DOHH2 (cell line): ENCODE data around the gene PRR9.

Source experiments
- H3F3A ChIP-seq: fragments of 200-600 bp; sonication (generic), shearing (Covaris generic); 2 replicates; pipeline ENCODE4 v1.6.0; 2016; ENCODE audit warnings: antibody characterized with exemption, mild to moderate bottlenecking; ENCODE audit not compliant: control insufficient read depth, insufficient read depth
- H3K27ac ChIP-seq: fragments of 200-600 bp; sonication (generic); 2 replicates; pipeline ENCODE4 v1.5.1; 2014; ENCODE audit warnings: low read depth, mild to moderate bottlenecking, low read length, moderate library complexity
- H3K27me3 ChIP-seq: fragments of 200-600 bp; sonication (generic); 2 replicates; pipeline ENCODE4 v1.6.1; 2014; ENCODE audit warnings: mild to moderate bottlenecking, low read length, mixed read lengths; ENCODE audit not compliant: control insufficient read depth
- H3K36me3 ChIP-seq: fragments of 200-600 bp; sonication (generic); 2 replicates; pipeline ENCODE4 v1.6.1; 2014; ENCODE audit warnings: mild to moderate bottlenecking, low read length, moderate library complexity, mixed read lengths; ENCODE audit not compliant: control insufficient read depth
- H3K4me1 ChIP-seq: fragments of 200-600 bp; sonication (generic); 2 replicates; pipeline ENCODE4 v1.6.1; 2014; ENCODE audit warnings: mild to moderate bottlenecking, low read length, mixed read lengths; ENCODE audit not compliant: control insufficient read depth
- H3K4me2 ChIP-seq: fragments of 200-600 bp; sonication (generic); 2 replicates; pipeline ENCODE4 v1.6.0; 2014; ENCODE audit warnings: mild to moderate bottlenecking, low read length, moderate library complexity
- H3K4me3 ChIP-seq: fragments of 200-600 bp; sonication (generic); 2 replicates; pipeline ENCODE4 v1.5.1; 2014; ENCODE audit warnings: mild to moderate bottlenecking, low read length, mixed read lengths
- H3K79me2 ChIP-seq: fragments of 200-600 bp; sonication (generic); 2 replicates; pipeline ENCODE4 v1.6.1; 2014; ENCODE audit warnings: mild to moderate bottlenecking, low read length, mixed read lengths; ENCODE audit not compliant: control insufficient read depth
- H3K9me2 ChIP-seq: fragments of 200-600 bp; sonication (generic); replicated peaks from 2 replicates; pipeline ENCODE4 v1.6.1; 2014; ENCODE audit warnings: mild to moderate bottlenecking, low read length, mixed read lengths; ENCODE audit not compliant: control insufficient read depth
- H3K9me3 ChIP-seq: fragments of 200-600 bp; sonication (generic); 2 replicates; pipeline ENCODE4 v1.6.1; 2014; ENCODE audit warnings: antibody characterized with exemption, low read length, mixed read lengths; ENCODE audit not compliant: control insufficient read depth, insufficient read depth
- H4K20me1 ChIP-seq: fragments of 200-600 bp; sonication (generic); 2 replicates; pipeline ENCODE4 v1.6.0; 2014; ENCODE audit warnings: low read depth, mild to moderate bottlenecking, antibody characterized with exemption, low read length, moderate library complexity; ENCODE audit not compliant: control insufficient read depth, insufficient read depth
- CTCF ChIP-seq: fragments of 200-600 bp; sonication (generic); IDR thresholded peaks from one replicate; pipeline ENCODE4 v1.5.1; 2014; ENCODE audit warnings: antibody characterized with exemption, mild to moderate bottlenecking, low read depth, low read length; ENCODE audit not compliant: poor library complexity, severe bottlenecking
- EZH2phosphoT487 ChIP-seq: fragments of 200-600 bp; sonication (generic); IDR thresholded peaks from 2 replicates; pipeline ENCODE4 v1.6.1; 2017; ENCODE audit warnings: borderline replicate concordance, mild to moderate bottlenecking, antibody characterized with exemption, low read length, moderate library complexity, mixed read lengths

The PRR9 gene

GRCh38 chr1:153253693-153254092 lies 36.3 kb downstream of the PRR9 start:
- no peaks in the 10 kb centered on the region for H3F3A ChIP-seq
- no peak overlapping the region for H3K4me3 ChIP-seq
- no peak overlapping the region for H3K27ac ChIP-seq
- H3K9me2 ChIP-seq, result no peaks in the 10 kb centered on the region
- no peak for TF ChIP-seq CTCF
- no peak for TF ChIP-seq EZH2phosphoT487
- H3K27me3 ChIP-seq, result no peaks in the 10 kb centered on the region
- no peak overlapping the region for H3K4me2 ChIP-seq
- H3K9me3 ChIP-seq, result no peaks in the 10 kb centered on the region
- H4K20me1 ChIP-seq, result no peaks in the 10 kb centered on the region
- no peaks in the 10 kb centered on the region for H3K79me2 ChIP-seq
- no peaks in the 10 kb centered on the region for H3K4me1 ChIP-seq
- H3K36me3 ChIP-seq, result no peaks in the 10 kb centered on the region

GRCh38 chr1:153259387-153259786 lies 42.0 kb downstream of the PRR9 start, which contains the start of gene LORICRIN:
LORICRIN (plus strand) TSS chr1:153259687; CDS start chr1:153260950, 1,263 bp downstream.
- H3K4me3 ChIP-seq, result no peak within 1 kb of the TSS
- no peaks in the 10 kb centered on the region for H3K79me2 ChIP-seq
- H4K20me1 ChIP-seq, result no peaks in the 10 kb centered on the region
- TF ChIP-seq CTCF, result no peak
- TF ChIP-seq EZH2phosphoT487, result no peak
- H3K27me3 ChIP-seq, result peaks cover 45% of the 10 kb centered on the region
- H3K4me2 ChIP-seq, result no peak within 1 kb of the TSS
- no peaks in the 10 kb centered on the region for H3K36me3 ChIP-seq
- H3K9me3 ChIP-seq, result no peaks in the 10 kb centered on the region
- no peaks in the 10 kb centered on the region for H3K9me2 ChIP-seq
- H3K4me1 ChIP-seq, result no peaks in the 10 kb centered on the region
- no peaks in the 10 kb centered on the region for H3F3A ChIP-seq
- H3K27ac ChIP-seq, result no peak within 1 kb of the TSS

DNA sequence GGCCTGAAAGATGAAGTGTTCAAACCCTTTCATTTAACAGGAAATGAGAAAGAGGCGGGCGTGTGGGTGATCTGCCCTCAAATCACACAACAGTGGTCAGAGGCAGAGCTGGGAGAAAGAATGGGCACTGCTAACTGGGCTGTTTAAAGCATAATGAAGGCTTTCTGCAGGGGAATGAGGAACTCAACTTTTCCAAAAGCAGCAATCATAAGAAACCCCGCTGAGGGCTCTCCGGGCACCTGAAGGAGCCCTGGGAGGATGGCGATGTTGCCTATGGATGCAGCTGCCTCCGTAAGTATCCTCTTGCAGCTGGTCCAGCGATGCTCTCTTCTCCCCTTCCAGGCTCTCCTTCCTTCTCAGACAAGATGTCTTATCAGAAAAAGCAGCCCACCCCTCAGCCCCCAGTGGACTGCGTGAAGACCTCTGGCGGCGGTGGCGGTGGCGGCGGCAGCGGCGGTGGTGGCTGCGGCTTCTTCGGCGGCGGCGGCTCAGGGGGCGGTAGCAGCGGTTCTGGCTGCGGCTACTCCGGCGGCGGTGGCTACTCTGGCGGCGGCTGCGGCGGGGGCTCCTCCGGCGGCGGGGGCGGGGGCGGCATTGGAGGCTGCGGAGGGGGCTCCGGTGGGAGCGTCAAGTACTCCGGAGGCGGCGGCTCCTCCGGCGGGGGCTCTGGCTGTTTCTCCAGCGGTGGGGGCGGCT lies 43.3 kb downstream of the PRR9 start:
- H3K9me2 ChIP-seq, result no peaks in the 10 kb centered on the region
- H3K4me1 ChIP-seq, result no peaks in the 10 kb centered on the region
- H3K79me2 ChIP-seq, result no peaks in the 10 kb centered on the region
- no peaks in the 10 kb centered on the region for H4K20me1 ChIP-seq
- no peak overlapping the region for H3K27ac ChIP-seq
- H3K4me2 ChIP-seq, result no peak overlapping the region
- H3F3A ChIP-seq, result no peaks in the 10 kb centered on the region
- peaks cover 45% of the 10 kb centered on the region for H3K27me3 ChIP-seq
- TF ChIP-seq CTCF (no peak), EZH2phosphoT487 (no peak)
- no peak overlapping the region for H3K4me3 ChIP-seq
- no peaks in the 10 kb centered on the region for H3K36me3 ChIP-seq
- H3K9me3 ChIP-seq, result no peaks in the 10 kb centered on the region
